ENCODE results near the gene RFX8. TPM values are rescaled to one million over a fixed set of nuclear protein-coding genes. Genes with fewer than 3 reads are reported as not detected.

RFX8 gene
- total and polyA plus RNA-seq, 2 of the 8 experiments (the other 6 are each of a cell fraction or from before 2014, with no cell fraction given), result 0.60 to 0.97 TPM

GRCh38 chr2:101450965-101451364 is 23.9 kb downstream of the RFX8 start (continued):
- TF ChIP-seq CHD7 (IDR thresholded peaks at IDR 0.05; ENCODE audit: insufficient replicate concordance, low read length) (no peak), BCL11A (IDR thresholded peaks at IDR 0.05; ENCODE audit: low read depth in 2 of 2, low read length in 2 of 2) (no peak)

All from H1 (cell line).